Muscle layer of colon (tissue), 2 donors: ENCODE measurements around the gene SMIM20.
"Not testable (repeated sequence)": the region's sequence is repeated elsewhere in the genome, so short reads cannot be mapped to it uniquely, and the experiment has no call there.

ENCODE experiments used
- H3K27ac ChIP-seq: one replicate; pipeline ENCODE4 v1.7.0; 2013; ENCODE audit warnings: low read depth, mild to moderate bottlenecking, low read length, moderate library complexity
- H3K27me3 ChIP-seq, 2 donors: one replicate each; pipeline ENCODE4 v1.7.0; 2013; ENCODE audit warnings: low read length in 2 of 2, mild to moderate bottlenecking in 2 of 2; ENCODE audit not compliant: insufficient read depth in 2 of 2, control insufficient read depth in 1 of 2
- H3K36me3 ChIP-seq: one replicate; pipeline ENCODE4 v1.7.0; 2013; ENCODE audit warnings: mild to moderate bottlenecking, low read length; ENCODE audit not compliant: insufficient read depth
- H3K4me1 ChIP-seq: one replicate; pipeline ENCODE4 v1.7.0; 2013; ENCODE audit warnings: mild to moderate bottlenecking, low read length; ENCODE audit not compliant: insufficient read depth
- H3K4me3 ChIP-seq, 2 donors: one replicate each; pipeline ENCODE4 v1.7.0; 2013; ENCODE audit warnings: low read length in 2 of 2, low read depth in 1 of 2, mild to moderate bottlenecking in 1 of 2, moderate library complexity in 1 of 2
- H3K9ac ChIP-seq: one replicate; pipeline ENCODE4 v1.7.0; 2013; ENCODE audit warnings: low read length
- H3K9me3 ChIP-seq: one replicate; pipeline ENCODE4 v1.7.0; 2013; ENCODE audit warnings: mild to moderate bottlenecking, low read length
- donor health status: abdominal sarcoma.
- donor health status: Adenocarcinoma of cecum.

Gene SMIM20

DNA sequence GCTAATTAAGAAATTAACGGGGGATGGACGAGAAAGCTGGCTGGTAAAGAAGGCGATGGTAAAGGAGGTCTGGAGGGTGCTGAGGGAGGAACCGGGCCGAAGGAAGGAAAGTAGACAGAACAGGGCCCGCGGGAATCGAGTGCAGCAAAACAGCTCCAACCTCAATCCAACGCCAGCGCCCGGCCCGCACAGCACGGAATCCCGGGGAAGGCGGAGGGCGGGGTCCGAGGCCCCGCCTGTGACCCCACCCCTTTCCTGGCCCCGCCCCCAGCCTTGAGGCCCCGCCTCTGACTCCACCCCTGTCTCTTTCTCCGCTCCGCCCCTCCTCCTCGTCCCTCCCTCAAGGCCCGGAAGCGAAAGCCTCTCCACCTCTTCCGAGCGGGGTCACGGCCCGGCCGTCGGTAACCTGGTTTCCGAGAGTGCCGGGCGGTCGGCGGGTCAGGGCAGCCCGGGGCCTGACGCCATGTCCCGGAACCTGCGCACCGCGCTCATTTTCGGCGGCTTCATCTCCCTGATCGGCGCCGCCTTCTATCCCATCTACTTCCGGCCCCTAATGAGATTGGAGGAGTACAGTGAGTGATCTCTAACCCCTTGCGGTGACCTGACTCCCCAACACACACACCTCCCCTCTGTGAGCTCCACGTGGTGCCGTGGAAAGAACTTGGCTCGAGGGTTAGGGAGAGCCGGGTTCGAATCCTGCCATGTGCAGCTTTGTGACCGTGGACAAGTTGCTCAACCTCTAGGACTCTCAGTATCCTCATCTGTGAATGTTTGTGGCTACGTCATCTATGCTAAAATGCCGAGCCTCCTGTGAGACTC is at the start of gene SMIM20:
SMIM20 (plus strand) TSS at position 370 of the 819 bp plus-strand sequence; CDS start at position 464, 94 bp downstream.
- no peaks in the 10 kb centered on the region for H3K36me3 ChIP-seq
- H3K9me3 ChIP-seq, result no peaks in the 10 kb centered on the region
- H3K27ac ChIP-seq, result peak within 1 kb of the TSS; percentile 48
- peak within 1 kb of the TSS; percentile 91 for H3K9ac ChIP-seq
- peak within 1 kb of the TSS; percentile 73 to 87 for H3K4me3 ChIP-seq
- peaks cover 20% of the 10 kb centered on the region for H3K4me1 ChIP-seq
- no peaks in the 10 kb centered on the region for H3K27me3 ChIP-seq

GRCh38 chr4:25865586-25865985 is 48.4 kb upstream of the SMIM20 start:
- H3K9ac ChIP-seq, result no peak overlapping the region
- no peaks in the 10 kb centered on the region for H3K9me3 ChIP-seq
- no peak overlapping the region for H3K4me3 ChIP-seq
- H3K4me1 ChIP-seq, result peaks cover 5% of the 10 kb centered on the region
- peaks cover 1 to 5% of the 10 kb centered on the region in 2 donors for H3K27me3 ChIP-seq
- no peak overlapping the region for H3K27ac ChIP-seq
- no peaks in the 10 kb centered on the region for H3K36me3 ChIP-seq

- not testable (repeated sequence) for H3K9ac ChIP-seq, H3K9me3 ChIP-seq
Observed at GRCh38 chr4:25866401-25866800, 47.6 kb upstream of the SMIM20 start.

DNA sequence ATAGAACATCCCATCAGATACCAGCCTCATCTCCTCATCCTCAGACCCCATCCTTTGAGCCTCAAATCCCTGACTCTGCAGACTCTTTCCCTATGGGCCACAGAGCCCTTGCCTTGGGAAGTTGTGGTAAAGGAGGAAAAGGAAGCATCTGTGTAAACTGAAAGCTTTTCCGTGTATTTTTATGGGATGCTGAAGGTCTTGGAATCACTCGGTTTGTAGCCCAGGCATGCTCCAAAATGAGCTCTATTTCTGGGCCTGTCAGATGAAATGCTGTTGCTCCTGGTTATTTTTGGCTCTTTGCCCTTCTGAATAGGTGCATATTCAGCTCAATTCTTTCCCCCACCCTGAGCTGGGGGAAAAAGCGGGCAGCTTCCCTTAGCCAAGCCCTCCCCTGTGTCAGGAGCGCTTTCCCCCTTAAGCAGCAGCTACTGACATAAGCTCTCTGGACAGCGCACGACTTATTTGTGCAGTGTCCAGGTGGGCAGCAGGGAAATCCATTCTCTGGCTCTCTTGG is 46.2 kb upstream of the SMIM20 start:
- Histone ChIP-seq H3K4me1 (no peaks in the 10 kb centered on the region), H3K36me3 (no peaks in the 10 kb centered on the region), H3K9me3 (no peaks in the 10 kb centered on the region), H3K27me3 (no peaks in the 10 kb centered on the region), H3K4me3 (no peak overlapping the region), H3K27ac (no peak overlapping the region), H3K9ac (no peak overlapping the region)

More at GRCh38 chr4:25866401-25866800, 47.6 kb upstream of the SMIM20 start:
- not testable (repeated sequence) for H3K4me1 ChIP-seq, H3K27me3 ChIP-seq, H3K27ac ChIP-seq, H3K4me3 ChIP-seq, H3K36me3 ChIP-seq

- H3K4me3 ChIP-seq, result no peak overlapping the region
- no peaks in the 10 kb centered on the region for H3K9me3 ChIP-seq
- H3K27ac ChIP-seq, result no peak overlapping the region
- H3K27me3 ChIP-seq, result no peaks in the 10 kb centered on the region
- H3K4me1 ChIP-seq, result no peaks in the 10 kb centered on the region
- no peak overlapping the region for H3K9ac ChIP-seq
- H3K36me3 ChIP-seq, result no peaks in the 10 kb centered on the region
Observed at GRCh38 chr4:25870081-25870480, 43.9 kb upstream of the SMIM20 start.

- H3K27ac ChIP-seq, result no peak overlapping the region
- no peaks in the 10 kb centered on the region for H3K9me3 ChIP-seq
- H3K4me1 ChIP-seq, result no peaks in the 10 kb centered on the region
- H3K36me3 ChIP-seq, result no peaks in the 10 kb centered on the region
- H3K27me3 ChIP-seq, result no peaks in the 10 kb centered on the region
- no peak overlapping the region for H3K4me3 ChIP-seq
- H3K9ac ChIP-seq, result no peak overlapping the region
Observed at GRCh38 chr4:25872851-25873631, 41.0 kb upstream of the SMIM20 start.

GRCh38 chr4:25873632-25874129 is 40.3 kb upstream of the SMIM20 start:
- H3K4me3 ChIP-seq, result no peak overlapping the region
- H3K27ac ChIP-seq, result no peak overlapping the region
- H3K9ac ChIP-seq, result no peak overlapping the region
- no peaks in the 10 kb centered on the region for H3K36me3 ChIP-seq
- no peaks in the 10 kb centered on the region for H3K9me3 ChIP-seq
- no peaks in the 10 kb centered on the region for H3K27me3 ChIP-seq
- no peaks in the 10 kb centered on the region for H3K4me1 ChIP-seq

DNA sequence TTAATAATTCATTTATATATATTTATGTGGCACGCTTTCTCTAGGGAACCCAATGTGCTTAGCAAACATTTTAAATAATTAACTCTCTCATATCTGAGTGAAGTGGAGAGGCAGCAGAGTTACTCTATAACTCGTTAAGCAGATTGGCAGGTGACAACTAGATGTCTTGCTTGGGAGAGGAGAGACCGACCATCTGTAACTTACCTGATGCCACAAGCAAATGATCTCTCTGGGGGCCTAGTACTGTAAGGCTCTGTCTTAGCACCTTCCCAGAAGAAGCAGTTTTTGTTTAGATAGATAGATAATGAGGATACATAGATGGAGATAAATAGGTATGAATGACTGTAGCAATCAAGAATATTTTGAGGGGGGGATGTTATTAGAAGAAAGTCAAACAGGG is 39.4 kb upstream of the SMIM20 start:
- Histone ChIP-seq H3K27me3 (no peaks in the 10 kb centered on the region), H3K9ac (no peak overlapping the region), H3K36me3 (no peaks in the 10 kb centered on the region), H3K4me1 (no peaks in the 10 kb centered on the region), H3K4me3 (no peak overlapping the region), H3K27ac (no peak overlapping the region), H3K9me3 (no peaks in the 10 kb centered on the region)

GRCh38 chr4:25875281-25875745 is 38.7 kb upstream of the SMIM20 start:
- H3K27me3 ChIP-seq, result no peaks in the 10 kb centered on the region
- H3K9me3 ChIP-seq, result no peaks in the 10 kb centered on the region
- no peaks in the 10 kb centered on the region for H3K36me3 ChIP-seq
- H3K27ac ChIP-seq, result no peak overlapping the region
- no peak overlapping the region for H3K4me3 ChIP-seq
- no peaks in the 10 kb centered on the region for H3K4me1 ChIP-seq
- no peak overlapping the region for H3K9ac ChIP-seq

GRCh38 chr4:25878676-25879075 is 35.3 kb upstream of the SMIM20 start:
- Histone ChIP-seq H3K36me3 (no peaks in the 10 kb centered on the region), H3K9me3 (no peaks in the 10 kb centered on the region), H3K27me3 (no peaks in the 10 kb centered on the region), H3K9ac (no peak overlapping the region), H3K27ac (no peak overlapping the region), H3K4me1 (no peaks in the 10 kb centered on the region), H3K4me3 (no peak overlapping the region)

- Histone ChIP-seq H3K27me3 (no peaks in the 10 kb centered on the region), H3K36me3 (no peaks in the 10 kb centered on the region), H3K9ac (no peak overlapping the region), H3K4me3 (no peak overlapping the region), H3K4me1 (no peaks in the 10 kb centered on the region), H3K9me3 (no peaks in the 10 kb centered on the region), H3K27ac (no peak overlapping the region)
Observed at GRCh38 chr4:25879091-25879584, 34.9 kb upstream of the SMIM20 start.
